ENCODE measurements around the gene SPSB3. TPM values are rescaled to one million over a fixed set of nuclear protein-coding genes. Genes with fewer than 3 reads are reported as not detected.
"Not testable (repeated sequence)": the region's sequence is repeated elsewhere in the genome, so short reads cannot be mapped to it uniquely, and the experiment has no call there.

Gene SPSB3
- total RNA-seq, 1 donor from 2014 or later = 52.9 TPM

DNA sequence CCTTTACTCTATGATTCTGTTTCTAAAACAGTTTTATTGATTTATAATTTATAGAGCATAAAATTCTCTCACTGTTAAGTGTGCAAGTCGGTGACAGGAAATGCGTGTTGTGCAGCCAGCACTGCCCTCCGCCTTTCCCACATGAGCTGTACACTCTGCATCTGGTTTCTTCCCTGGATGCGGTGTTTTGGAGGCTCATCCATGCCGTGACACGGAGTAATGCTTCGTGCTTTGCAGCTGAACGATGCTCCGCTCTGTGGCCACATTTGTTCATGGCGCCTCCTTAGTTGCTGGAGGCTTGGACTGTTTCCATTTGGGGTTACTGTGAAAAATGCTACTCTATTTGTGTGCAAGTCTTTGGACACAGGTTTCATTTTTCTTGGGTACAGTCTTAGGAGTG, 18.3 kb upstream of the SPSB3 start:
- H3K9me3 Mint-ChIP-seq (ENCODE audit: unreplicated experiment) = peaks cover 9% of the 10 kb centered on the region
- H3K27ac Mint-ChIP-seq (ENCODE audit: unreplicated experiment) = no peak overlapping the region
- no peaks in the 10 kb centered on the region for H3K4me1 Mint-ChIP-seq (ENCODE audit: unreplicated experiment)
- TF ChIP-seq CTCF (IDR thresholded peaks at IDR 0.05; ENCODE audit: unreplicated experiment) = no peak
- DNase-seq (ENCODE audit: low spot score) = no peak
- peaks cover 4% of the 10 kb centered on the region for H3K27me3 Mint-ChIP-seq (ENCODE audit: unreplicated experiment)
- peak overlapping the region; percentile 8 for H3K4me3 Mint-ChIP-seq (ENCODE audit: unreplicated experiment)
- H3K36me3 Mint-ChIP-seq (ENCODE audit: low read depth, unreplicated experiment) = peaks cover 29% of the 10 kb centered on the region

- not testable (repeated sequence) for H3K27me3 Mint-ChIP-seq (ENCODE audit: unreplicated experiment); H3K4me1 Mint-ChIP-seq (ENCODE audit: unreplicated experiment); H3K9me3 Mint-ChIP-seq (ENCODE audit: unreplicated experiment); H3K27ac Mint-ChIP-seq (ENCODE audit: unreplicated experiment); DNase-seq (ENCODE audit: low spot score)
- peak overlapping the region; percentile 27 for H3K4me3 Mint-ChIP-seq (ENCODE audit: unreplicated experiment)
- H3K36me3 Mint-ChIP-seq (ENCODE audit: low read depth, unreplicated experiment) = peaks cover 26% of the 10 kb centered on the region
Observed at GRCh38 chr16:1799263-1799662, 16.9 kb upstream of the SPSB3 start.

- Mint-ChIP-seq H3K27ac (ENCODE audit: unreplicated experiment) (no peak overlapping the region), H3K4me1 (ENCODE audit: unreplicated experiment) (no peaks in the 10 kb centered on the region), H3K4me3 (ENCODE audit: unreplicated experiment) (no peak overlapping the region), H3K27me3 (ENCODE audit: unreplicated experiment) (no peaks in the 10 kb centered on the region), H3K36me3 (ENCODE audit: low read depth, unreplicated experiment) (peaks cover 15% of the 10 kb centered on the region), H3K9me3 (ENCODE audit: unreplicated experiment) (peaks cover 4% of the 10 kb centered on the region)
- TF ChIP-seq CTCF (IDR thresholded peaks at IDR 0.05; ENCODE audit: unreplicated experiment) = no peak
- no peak for DNase-seq (ENCODE audit: low spot score)
Observed at GRCh38 chr16:1794908-1795666, 12.7 kb upstream of the SPSB3 start.

DNA sequence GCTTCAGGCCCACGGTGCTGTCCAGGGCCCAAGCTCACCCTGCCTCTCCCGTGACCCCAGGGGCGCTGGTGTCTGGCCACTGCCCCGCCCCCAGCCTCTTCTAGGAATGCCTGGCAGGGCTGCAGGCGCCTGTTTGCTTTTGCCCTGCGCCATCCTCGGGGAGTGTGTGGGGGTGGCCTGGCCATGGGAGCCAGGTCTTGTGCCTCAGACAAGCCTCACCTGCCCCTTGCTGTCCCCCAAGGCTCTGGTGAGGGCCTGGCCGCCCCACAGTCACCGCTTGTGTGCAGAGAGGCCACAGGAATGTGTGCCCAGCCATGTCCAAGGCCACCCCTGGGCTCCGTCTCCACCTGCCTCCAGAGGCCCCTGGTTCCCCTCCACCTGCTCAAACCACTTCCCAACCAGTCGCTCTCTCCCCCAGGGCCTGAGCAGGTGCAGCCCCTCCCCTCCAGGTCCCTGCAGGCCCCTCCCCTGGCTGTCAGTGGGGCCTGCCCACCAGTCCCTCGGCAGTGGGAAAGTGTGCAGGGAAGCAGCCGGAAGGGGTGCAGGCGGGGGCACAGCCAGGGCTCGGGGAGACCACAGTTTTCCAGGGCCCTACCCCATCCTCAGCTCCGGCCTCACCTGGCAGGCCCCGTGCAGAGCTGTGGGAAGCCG, 12.0 kb upstream of the SPSB3 start:
- TF ChIP-seq CTCF (IDR thresholded peaks at IDR 0.05; ENCODE audit: unreplicated experiment) = no peak
- Mint-ChIP-seq H3K27ac (ENCODE audit: unreplicated experiment) (no peak overlapping the region), H3K9me3 (ENCODE audit: unreplicated experiment) (peaks cover 1% of the 10 kb centered on the region), H3K27me3 (ENCODE audit: unreplicated experiment) (no peaks in the 10 kb centered on the region), H3K4me3 (ENCODE audit: unreplicated experiment) (no peak overlapping the region), H3K4me1 (ENCODE audit: unreplicated experiment) (no peaks in the 10 kb centered on the region), H3K36me3 (ENCODE audit: low read depth, unreplicated experiment) (peaks cover 10% of the 10 kb centered on the region)
- no peak for DNase-seq (ENCODE audit: low spot score)

DNA sequence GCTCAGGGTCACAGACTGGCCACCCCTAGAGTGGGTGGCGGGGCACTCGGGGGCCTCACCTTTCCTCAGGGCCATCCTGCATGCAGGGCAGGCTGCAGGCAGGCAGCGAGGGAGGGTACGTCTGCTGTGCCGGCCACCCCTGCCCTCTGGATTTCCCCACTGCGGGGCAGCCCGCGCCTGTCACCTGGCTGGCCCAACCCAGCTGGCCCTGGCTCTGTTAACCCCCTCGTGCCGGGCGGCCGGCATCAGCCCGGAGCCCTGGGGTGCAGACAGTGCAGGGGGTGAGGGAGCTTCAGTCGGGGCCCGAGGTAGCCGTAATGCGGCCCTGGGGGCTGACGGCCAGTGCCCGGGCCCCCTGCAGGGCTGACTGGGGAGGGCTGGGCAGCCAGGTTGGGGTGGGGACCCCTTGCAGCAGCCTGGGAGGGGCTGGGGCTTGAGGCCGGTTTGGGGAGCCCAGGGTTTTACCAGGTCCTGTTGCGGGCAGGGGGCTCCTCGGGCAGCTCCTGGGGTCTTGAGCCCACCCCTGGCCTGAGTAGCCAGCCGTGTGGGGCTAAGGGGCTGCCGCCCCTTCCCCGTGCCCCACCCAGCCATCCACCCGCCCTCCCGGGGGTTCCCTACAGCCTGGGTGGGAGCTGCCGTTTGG, 11.3 kb upstream of the SPSB3 start, which contains the start of gene IGFALS:
IGFALS (minus strand) TSS at position 128 of the 643 bp plus-strand sequence; CDS start at position 75, 53 bp downstream.
- no peak within 1 kb of the TSS for H3K4me3 Mint-ChIP-seq (ENCODE audit: unreplicated experiment)
- H3K36me3 Mint-ChIP-seq (ENCODE audit: low read depth, unreplicated experiment) = peaks cover 8% of the 10 kb centered on the region
- DNase-seq (ENCODE audit: low spot score) = no peak
- no peak for TF ChIP-seq CTCF (IDR thresholded peaks at IDR 0.05; ENCODE audit: unreplicated experiment)
- H3K27me3 Mint-ChIP-seq (ENCODE audit: unreplicated experiment) = no peaks in the 10 kb centered on the region
- no peaks in the 10 kb centered on the region for H3K9me3 Mint-ChIP-seq (ENCODE audit: unreplicated experiment)
- H3K4me1 Mint-ChIP-seq (ENCODE audit: unreplicated experiment) = no peaks in the 10 kb centered on the region
- no peak within 1 kb of the TSS for H3K27ac Mint-ChIP-seq (ENCODE audit: unreplicated experiment)

Measured in endothelial cell (in vitro differentiated cells).